ENCODE data around the gene PDE3A.

- no peak for TF ChIP-seq EZH2 (IDR thresholded peaks at IDR 0.05; ENCODE audit: low read length, unreplicated experiment)
- TF ChIP-seq CTCF (conservative IDR thresholded peaks at IDR 0.05; ENCODE audit: low read depth, low read length) = no peak
These were observed 144.9 kb downstream of the PDE3A start for GRCh38 chr12:20513189-20513588.

Data from PC-3 (cell line).